Measurements from ENCODE around the gene DKK3. TPM values are rescaled to one million over a fixed set of nuclear protein-coding genes. Genes with fewer than 3 reads are reported as not detected.

Gene DKK3
- polyA plus RNA-seq, 1 experiment, result 1,276 TPM

- DNase-seq (ENCODE audit: low read depth), result no peak
- Histone ChIP-seq H3K4me3 (ENCODE audit: low read depth, low read length) (no peak overlapping the region), H3K27me3 (ENCODE audit: control insufficient read depth, insufficient read depth, low read length) (no peaks in the 10 kb centered on the region), H3K36me3 (ENCODE audit: control insufficient read depth, insufficient read depth, low read length) (no peaks in the 10 kb centered on the region)
- POLR2A ChIA-PET, result no interaction called here
- TF ChIP-seq CTCF (IDR thresholded peaks at IDR 0.05; ENCODE audit: insufficient read depth, low read depth, low read length), result 0 out of 2 replicates have a peak, but pooled peaks have one; percentile 8
- CTCF ChIA-PET, result interaction anchor here (0.6 to 19.0 kb wide), 8 partner anchors 10 to 260 kb away, joined by 3 to 331 read pairs (median 4); no protein-coding TSS in a partner anchor
Observed at GRCh38 chr11:12052676-12053605, 44.5 kb upstream of the DKK3 start.

GRCh38 chr11:12051287-12051662 is 42.8 kb upstream of the DKK3 start:
- ChIA-PET POLR2A (no interaction called here), CTCF (interaction anchor here (0.6 to 19.0 kb wide), 9 partner anchors 8 to 1132 kb away, joined by 3 to 331 read pairs (median 4); no protein-coding TSS in a partner anchor)
- Histone ChIP-seq H3K36me3 (ENCODE audit: control insufficient read depth, insufficient read depth, low read length) (no peaks in the 10 kb centered on the region), H3K27me3 (ENCODE audit: control insufficient read depth, insufficient read depth, low read length) (no peaks in the 10 kb centered on the region), H3K4me3 (ENCODE audit: low read depth, low read length) (no peak overlapping the region)
- TF ChIP-seq CTCF (IDR thresholded peaks at IDR 0.05; ENCODE audit: insufficient read depth, low read depth, low read length), result no peak
- DNase-seq (ENCODE audit: low read depth), result no peak

- POLR2A ChIA-PET, result no interaction called here
- no peak for DNase-seq (ENCODE audit: low read depth)
- TF ChIP-seq CTCF (IDR thresholded peaks at IDR 0.05; ENCODE audit: insufficient read depth, low read depth, low read length), result no peak
- no peak overlapping the region for H3K4me3 ChIP-seq (ENCODE audit: low read depth, low read length)
- CTCF ChIA-PET, result interaction anchor here (0.6 to 19.0 kb wide), 9 partner anchors 9 to 1133 kb away, joined by 3 to 331 read pairs (median 4); no protein-coding TSS in a partner anchor
- H3K27me3 ChIP-seq (ENCODE audit: control insufficient read depth, insufficient read depth, low read length), result no peaks in the 10 kb centered on the region
- no peaks in the 10 kb centered on the region for H3K36me3 ChIP-seq (ENCODE audit: control insufficient read depth, insufficient read depth, low read length)
Observed at GRCh38 chr11:12050470-12051286, 42.3 kb upstream of the DKK3 start.

GRCh38 chr11:12048936-12049790 is 40.7 kb upstream of the DKK3 start:
- ChIA-PET CTCF (interaction anchor here (1.2 to 19.0 kb wide), 4 partner anchors 28 to 233 kb away, joined by 3 to 331 read pairs (median 10); no protein-coding TSS in a partner anchor), POLR2A (no interaction called here)
- no peaks in the 10 kb centered on the region for H3K27me3 ChIP-seq (ENCODE audit: control insufficient read depth, insufficient read depth, low read length)
- no peak for TF ChIP-seq CTCF (IDR thresholded peaks at IDR 0.05; ENCODE audit: insufficient read depth, low read depth, low read length)
- H3K4me3 ChIP-seq (ENCODE audit: low read depth, low read length), result no peak overlapping the region
- DNase-seq (ENCODE audit: low read depth), result no peak
- no peaks in the 10 kb centered on the region for H3K36me3 ChIP-seq (ENCODE audit: control insufficient read depth, insufficient read depth, low read length)

Data from BJ (cell line).